GM12874 (cell line): ENCODE data around the gene TRAF2.

Source experiments
- CTCF ChIP-seq: IDR thresholded peaks from 2 replicates; pipeline ENCODE4 v1.5.1; 2011; ENCODE audit warnings: low read depth, mild to moderate bottlenecking, control low read depth, low read length, moderate library complexity; ENCODE audit not compliant: insufficient read depth

The TRAF2 gene

GRCh38 chr9:136926749-136927148 lies 40.4 kb downstream of the TRAF2 start:
- TF ChIP-seq CTCF: no peak

GRCh38 chr9:136927343-136928271 lies 41.3 kb downstream of the TRAF2 start:
- no peak for TF ChIP-seq CTCF

GRCh38 chr9:136928591-136928990 lies 42.3 kb downstream of the TRAF2 start:
- no peak for TF ChIP-seq CTCF

GRCh38 chr9:136930014-136930413 lies 43.7 kb downstream of the TRAF2 start:
- no peak for TF ChIP-seq CTCF

GRCh38 chr9:136931611-136932130 lies 45.4 kb downstream of the TRAF2 start:
- TF ChIP-seq CTCF: no peak

GRCh38 chr9:136934277-136934676 lies 48.0 kb downstream of the TRAF2 start:
- no peak for TF ChIP-seq CTCF

- no peak for TF ChIP-seq CTCF
These were observed 49.3 kb downstream of the TRAF2 start for GRCh38 chr9:136935651-136936050.
